KOPT-K1 (cell line): Measurements from ENCODE around the gene CCDC127.
A peak's percentile ranks its signal among the peaks of the same experiment; 100 is the strongest.
"Not testable (repeated sequence)": the region's sequence is repeated elsewhere in the genome, so short reads cannot be mapped to it uniquely, and the experiment has no call there.

ENCODE experiments used
- H3K27ac ChIP-seq: fragments of 200-600 bp; sonication (generic); 2 replicates; pipeline ENCODE4 v1.5.1; 2016; ENCODE audit warnings: antibody characterized with exemption, mild to moderate bottlenecking, low read depth, low read length; ENCODE audit not compliant: poor library complexity, severe bottlenecking
- H3K36me3 ChIP-seq: fragments of 200-600 bp; sonication (generic); 2 replicates; pipeline ENCODE4 v1.5.1; 2017; ENCODE audit warnings: antibody characterized with exemption, mild to moderate bottlenecking, low read length, moderate library complexity; ENCODE audit not compliant: insufficient read depth
- H3K9me3 ChIP-seq: fragments of 200-600 bp; sonication (generic); 2 replicates; pipeline ENCODE4 v1.5.1; 2017; ENCODE audit warnings: antibody characterized with exemption, low read length, mild to moderate bottlenecking; ENCODE audit not compliant: insufficient read depth, poor library complexity, severe bottlenecking

CCDC127 gene

DNA sequence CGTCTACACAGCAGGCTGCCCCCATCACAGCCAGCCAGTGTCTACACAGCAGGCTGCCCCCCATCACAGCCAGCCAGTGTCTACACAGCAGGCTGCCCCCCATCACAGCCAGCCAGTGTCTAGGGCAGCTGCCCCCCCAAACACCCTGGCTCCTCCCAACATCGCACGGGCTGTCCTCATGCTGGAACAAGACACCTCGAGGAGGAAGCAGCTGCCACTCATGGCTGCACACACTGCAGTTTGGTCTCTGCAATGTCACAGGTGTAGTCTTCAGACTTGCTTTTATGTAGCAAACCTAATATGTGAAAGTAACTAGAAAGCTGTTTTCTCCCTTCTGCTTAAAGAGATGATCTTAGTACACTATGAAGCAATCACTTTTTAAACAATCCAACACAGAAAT, 17.0 kb downstream of the CCDC127 start:
- peaks cover 53% of the 10 kb centered on the region for H3K36me3 ChIP-seq
- no peaks in the 10 kb centered on the region for H3K9me3 ChIP-seq
- H3K27ac ChIP-seq, result no peak overlapping the region

GRCh38 chr5:199950-200645, 17.9 kb downstream of the CCDC127 start:
- Histone ChIP-seq H3K36me3 (peaks cover 44% of the 10 kb centered on the region), H3K27ac (no peak overlapping the region), H3K9me3 (no peaks in the 10 kb centered on the region)

DNA sequence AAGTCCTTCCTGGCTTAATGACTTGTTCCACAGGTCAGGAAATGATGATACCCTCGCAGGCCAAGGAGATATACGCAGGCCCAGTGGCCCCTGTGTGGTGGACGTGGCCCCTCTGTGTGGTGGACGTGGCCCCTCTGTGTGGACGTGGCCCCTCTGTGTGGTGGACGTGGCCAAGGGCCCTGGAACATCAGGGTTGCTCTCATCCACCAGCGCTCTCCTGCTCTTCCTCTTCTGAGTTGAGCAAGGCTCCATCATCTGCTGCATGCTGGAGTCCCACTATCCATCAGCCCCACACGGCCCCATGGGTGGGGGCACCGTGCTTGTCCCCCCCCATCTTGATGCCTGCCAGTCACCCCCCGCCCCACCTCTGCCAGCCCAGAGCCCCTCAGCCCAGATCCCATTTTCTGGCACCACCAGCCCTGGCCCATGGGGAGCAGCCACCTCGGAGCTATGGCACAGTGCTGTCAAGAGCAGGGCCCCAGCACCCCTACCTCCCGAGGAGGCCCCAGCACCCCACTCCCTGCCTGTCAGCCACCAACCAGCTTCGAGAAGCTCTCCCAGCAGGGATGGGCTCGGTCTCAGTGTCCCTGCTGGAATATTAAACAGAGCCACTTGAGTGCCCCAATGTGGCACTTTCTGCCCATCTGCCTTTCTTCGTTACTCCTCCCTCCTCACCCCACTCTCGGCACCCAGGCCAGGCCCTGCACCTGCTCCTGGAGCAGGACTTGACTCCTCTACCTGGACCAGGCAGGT, 18.6 kb downstream of the CCDC127 start:
- H3K9me3 ChIP-seq, result no peaks in the 10 kb centered on the region
- no peak overlapping the region for H3K27ac ChIP-seq
- peaks cover 36% of the 10 kb centered on the region for H3K36me3 ChIP-seq

GRCh38 chr5:198516-199196, 19.3 kb downstream of the CCDC127 start:
- H3K27ac ChIP-seq, result no peak overlapping the region
- no peaks in the 10 kb centered on the region for H3K9me3 ChIP-seq
- peaks cover 29% of the 10 kb centered on the region; the same call in 1 of the 2 replicates for H3K36me3 ChIP-seq

DNA sequence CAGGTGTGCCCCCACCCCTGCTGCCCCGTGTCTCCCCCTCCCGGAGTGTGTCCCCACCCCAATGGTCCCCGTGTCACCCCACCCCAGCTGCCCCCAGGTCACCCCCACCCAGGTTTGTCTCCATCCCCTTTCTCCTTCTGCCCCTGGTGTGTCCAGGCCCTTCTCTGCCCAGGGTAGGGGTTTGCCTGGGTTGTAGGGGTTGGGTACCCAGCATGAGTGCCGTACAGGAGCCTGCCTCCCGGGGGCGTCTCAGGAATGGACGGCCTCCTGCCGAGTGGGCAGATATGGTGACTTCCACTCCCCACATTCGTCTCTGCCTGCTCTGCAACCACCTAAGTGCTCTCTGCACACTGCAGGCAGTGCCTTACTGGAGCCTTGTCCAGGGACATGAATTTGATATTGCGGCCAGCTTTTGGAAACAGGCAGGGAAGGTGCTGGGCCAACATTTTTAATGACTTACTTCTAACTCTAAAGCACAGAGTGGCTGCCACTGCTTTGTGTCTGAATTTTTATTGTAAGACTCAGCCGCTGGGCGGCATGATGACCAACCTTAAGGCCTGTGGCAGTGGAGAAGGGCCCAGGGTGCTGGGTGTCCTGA, 20.0 kb downstream of the CCDC127 start:
- H3K27ac ChIP-seq, result no peak overlapping the region
- H3K9me3 ChIP-seq, result no peaks in the 10 kb centered on the region
- peaks cover 23% of the 10 kb centered on the region; the same call in 1 of the 2 replicates for H3K36me3 ChIP-seq

GRCh38 chr5:197031-197430, 20.9 kb downstream of the CCDC127 start:
- H3K9me3 ChIP-seq, H3K27ac ChIP-seq: not testable (repeated sequence)
- H3K36me3 ChIP-seq, result peaks cover 13% of the 10 kb centered on the region; the same call in 1 of the 2 replicates

GRCh38 chr5:196350-196749, 21.6 kb downstream of the CCDC127 start:
- H3K27ac ChIP-seq, result no peak overlapping the region
- no peaks in the 10 kb centered on the region for H3K9me3 ChIP-seq
- H3K36me3 ChIP-seq, result peaks cover 10% of the 10 kb centered on the region; the same call in 1 of the 2 replicates

DNA sequence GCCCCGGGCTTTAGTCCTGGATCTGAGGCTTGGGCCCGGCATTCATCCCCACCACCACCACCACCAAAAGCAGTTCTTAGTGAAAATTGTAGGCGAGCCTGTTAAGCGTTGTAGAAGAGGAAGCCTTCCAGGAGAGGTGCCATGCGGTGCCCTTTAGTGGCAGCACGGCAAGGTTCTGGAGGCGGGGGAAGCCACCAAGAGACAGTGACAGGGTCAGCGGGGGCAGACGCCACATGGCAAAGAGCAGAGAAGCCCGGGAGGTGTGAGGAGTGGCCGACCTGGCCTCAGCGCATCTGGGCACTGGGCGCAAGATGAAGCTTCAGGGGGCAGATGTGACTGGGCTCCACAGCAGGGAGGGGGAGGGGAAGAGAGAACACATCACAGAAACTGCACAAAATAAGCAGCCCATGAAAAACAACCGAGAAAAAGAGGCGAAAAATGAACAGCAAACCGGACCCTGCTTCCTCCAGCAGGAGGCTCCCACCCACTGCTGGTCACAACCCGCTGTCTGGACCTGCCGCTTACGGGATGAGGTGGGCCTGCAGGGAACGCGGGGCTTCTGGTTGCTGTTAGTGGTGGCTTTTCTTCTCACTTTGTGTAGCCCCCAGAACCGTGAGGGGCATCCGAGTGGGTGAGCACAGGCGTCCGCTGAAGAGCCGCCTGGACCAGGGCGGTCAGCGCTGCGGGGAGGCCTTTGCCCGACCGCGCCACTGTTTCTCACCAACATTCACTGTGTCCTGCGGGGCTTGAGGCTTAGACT, 22.4 kb downstream of the CCDC127 start:
- Histone ChIP-seq H3K27ac (no peak overlapping the region), H3K9me3 (no peaks in the 10 kb centered on the region), H3K36me3 (peaks cover 10% of the 10 kb centered on the region; the same call in 1 of the 2 replicates)

- Histone ChIP-seq H3K9me3 (no peaks in the 10 kb centered on the region), H3K27ac (no peak overlapping the region), H3K36me3 (peaks cover 10% of the 10 kb centered on the region; the same call in 1 of the 2 replicates)
Measured at GRCh38 chr5:194603-195209, 23.2 kb downstream of the CCDC127 start.

DNA sequence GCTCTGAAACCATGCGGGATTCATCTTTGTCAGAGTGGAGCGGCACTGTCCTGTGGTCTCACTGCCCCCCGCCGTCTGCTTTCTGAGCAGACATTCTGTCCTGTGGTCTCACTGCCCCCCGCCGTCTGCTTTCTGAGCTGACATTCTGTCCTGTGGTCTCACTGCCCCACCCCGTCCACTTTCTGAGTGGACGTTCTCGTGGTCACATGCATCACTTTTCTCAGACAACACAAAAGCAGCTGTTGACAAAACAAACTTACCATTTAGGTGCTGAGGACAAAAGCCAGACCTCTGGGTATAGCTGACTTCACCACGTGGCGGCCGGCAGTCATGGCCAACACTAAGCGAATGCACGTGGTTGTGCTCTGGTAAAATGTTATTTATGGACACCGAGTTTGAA, 23.9 kb downstream of the CCDC127 start:
- H3K9me3 ChIP-seq, result no peaks in the 10 kb centered on the region
- H3K27ac ChIP-seq, result no peak overlapping the region

GRCh38 chr5:192970-193831, 24.8 kb downstream of the CCDC127 start:
- Histone ChIP-seq H3K9me3 (no peaks in the 10 kb centered on the region), H3K27ac (no peak overlapping the region), H3K36me3 (peaks cover 2% of the 10 kb centered on the region; the same call in 1 of the 2 replicates)

More for the DNA sequence above, 23.9 kb downstream of the CCDC127 start:
- H3K36me3 ChIP-seq, result peaks cover 10% of the 10 kb centered on the region; the same call in 1 of the 2 replicates

- H3K9me3 ChIP-seq, result no peaks in the 10 kb centered on the region
- H3K27ac ChIP-seq, result no peak overlapping the region
- no peaks in the 10 kb centered on the region for H3K36me3 ChIP-seq
Measured at GRCh38 chr5:192691-192969, 25.3 kb downstream of the CCDC127 start.

GRCh38 chr5:191949-192690, 25.8 kb downstream of the CCDC127 start:
- Histone ChIP-seq H3K27ac (peak overlapping the region; percentile 66), H3K36me3 (no peaks in the 10 kb centered on the region)

More at GRCh38 chr5:191949-192690, 25.8 kb downstream of the CCDC127 start:
- H3K9me3 ChIP-seq, result no peaks in the 10 kb centered on the region
